ENCODE results near the gene STAG2. TPM values are rescaled to one million over a fixed set of nuclear protein-coding genes. Genes with fewer than 3 reads are reported as not detected.
"Not testable (repeated sequence)": the region's sequence is repeated elsewhere in the genome, so short reads cannot be mapped to it uniquely, and the experiment has no call there.

The STAG2 gene
- total RNA-seq, 4 donors from 2014 or later = 71.4 to 93.0 (median 80.7) TPM

GRCh38 chrX:124125471-124125870 is 164.0 kb downstream of the STAG2 start:
- H3K9me3 ChIP-seq = no peaks in the 10 kb centered on the region
- no peaks in the 10 kb centered on the region for H3K36me3 ChIP-seq
- H3K4me1 ChIP-seq = no peaks in the 10 kb centered on the region
- H3K4me3 ChIP-seq = no peak overlapping the region
- H3K27ac ChIP-seq = no peak overlapping the region
- no peak for DNase-seq (ENCODE audit: low spot score in 2 of 2)
- TF ChIP-seq POLR2A (IDR thresholded peaks at IDR 0.05) = no peak
- no peak for TF ChIP-seq EP300 (IDR thresholded peaks at IDR 0.05)
- TF ChIP-seq CTCF (IDR thresholded peaks at IDR 0.05) = no peak
- no peaks in the 10 kb centered on the region for H3K27me3 ChIP-seq
- WGBS, 2 donors = 84 to 94% methylated on average over 3 of the region's 3 CpGs

DNA sequence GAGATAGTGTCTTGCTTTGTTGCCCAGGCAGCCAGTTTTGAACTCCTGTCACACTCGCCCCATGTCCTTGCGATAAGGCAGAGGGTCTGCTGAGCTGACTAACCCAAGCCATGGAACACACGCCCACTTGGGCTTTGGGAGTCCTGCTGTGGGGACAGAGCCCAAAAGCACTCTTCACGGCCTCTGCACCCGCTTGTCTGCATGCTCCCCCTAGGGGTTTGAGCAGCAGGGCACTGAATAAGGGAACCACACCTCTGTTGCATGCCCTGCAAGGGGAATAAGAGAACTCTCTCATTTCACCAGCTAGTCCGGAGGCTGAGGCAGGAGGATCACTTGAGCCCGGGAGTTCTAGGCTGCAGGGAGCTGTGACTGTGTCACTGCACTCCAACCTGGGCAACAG is 166.0 kb downstream of the STAG2 start:
- WGBS, 2 donors = 90% methylated on average over 5 to 7 of the region's 7 CpGs
- Histone ChIP-seq H3K9me3 (no peaks in the 10 kb centered on the region), H3K27ac (no peak overlapping the region), H3K36me3 (no peaks in the 10 kb centered on the region), H3K27me3 (no peaks in the 10 kb centered on the region), H3K4me1 (no peaks in the 10 kb centered on the region), H3K4me3 (no peak overlapping the region)
- no peak for TF ChIP-seq EP300 (IDR thresholded peaks at IDR 0.05)
- no peak for TF ChIP-seq CTCF (IDR thresholded peaks at IDR 0.05)
- no peak for TF ChIP-seq POLR2A (IDR thresholded peaks at IDR 0.05)
- DNase-seq (ENCODE audit: low spot score in 2 of 2) = no peak

GRCh38 chrX:124132437-124132836 is 170.9 kb downstream of the STAG2 start:
- 92 to 100% methylated on average over 5 of the region's 5 CpGs for WGBS, 2 donors
- not testable (repeated sequence) for DNase-seq (ENCODE audit: low spot score in 2 of 2); H3K27ac ChIP-seq; H3K36me3 ChIP-seq; H3K4me1 ChIP-seq; H3K4me3 ChIP-seq; H3K27me3 ChIP-seq; H3K9me3 ChIP-seq

GRCh38 chrX:124145749-124146148 is 184.2 kb downstream of the STAG2 start:
- DNase-seq (ENCODE audit: low spot score in 2 of 2) = no peak
- Histone ChIP-seq H3K4me3 (no peak overlapping the region), H3K27ac (no peak overlapping the region), H3K9me3 (peaks cover 0 to 3% (median 0%) of the 10 kb centered on the region in 4 donors), H3K36me3 (no peaks in the 10 kb centered on the region), H3K4me1 (no peaks in the 10 kb centered on the region), H3K27me3 (no peaks in the 10 kb centered on the region)
- no peak for TF ChIP-seq POLR2A (IDR thresholded peaks at IDR 0.05)
- no peak for TF ChIP-seq EP300 (IDR thresholded peaks at IDR 0.05)
- no peak for TF ChIP-seq CTCF (IDR thresholded peaks at IDR 0.05)
- WGBS, 2 donors = 91 to 99% methylated on average over 8 of the region's 8 CpGs

- no peaks in the 10 kb centered on the region for H3K4me1 ChIP-seq
- no peak overlapping the region for H3K27ac ChIP-seq
- DNase-seq (ENCODE audit: low spot score in 2 of 2) = no peak
- no peaks in the 10 kb centered on the region for H3K27me3 ChIP-seq
- no peak overlapping the region for H3K4me3 ChIP-seq
- TF ChIP-seq POLR2A (IDR thresholded peaks at IDR 0.05) (no peak), EP300 (IDR thresholded peaks at IDR 0.05) (no peak), CTCF (IDR thresholded peaks at IDR 0.05) (no peak)
- peaks cover 0 to under 1% (median 0%) of the 10 kb centered on the region in 4 donors for H3K9me3 ChIP-seq
- no peaks in the 10 kb centered on the region for H3K36me3 ChIP-seq
These were observed 189.7 kb downstream of the STAG2 start for GRCh38 chrX:124151195-124151594.

Other genes with a start within 250 kb of the STAG2 start
- gene THOC2, start 228.7 kb upstream of the STAG2 start, total RNA-seq = 10 to 100 TPM; 74.4 to 93.3 (median 85.6) TPM
- 10 to 100 TPM; 18.6 to 38.7 (median 30.4) TPM for gene XIAP, start 101.7 kb upstream of the STAG2 start, total RNA-seq